NK-92 treated with Interleukin-12 subunit alpha and Interleukin-12 subunit beta, amount 100 ng/mL, for 24 hours (cell line): Measurements from ENCODE around the gene FES.
A peak's percentile ranks its signal among the peaks of the same experiment; 100 is the strongest.

Source experiments
- DNase-seq: peaks from one replicate; lab custom pipeline; 2025; lab: John Stamatoyannopoulos, UW

FES gene

DNA sequence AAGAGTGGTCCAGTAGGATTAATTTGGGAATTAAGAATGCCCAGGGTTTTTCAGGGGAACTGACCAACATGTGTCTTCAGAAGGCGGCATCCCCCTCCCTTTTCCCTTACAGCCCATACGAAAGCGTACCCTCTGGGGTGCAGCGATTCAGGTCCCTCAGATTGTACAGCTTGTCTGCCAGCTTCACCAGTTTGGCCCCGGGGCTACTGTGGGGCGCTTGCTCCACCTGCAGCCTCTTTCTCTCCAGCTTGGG is 47.2 kb downstream of the FES start:
- DNase-seq: no peak

DNA sequence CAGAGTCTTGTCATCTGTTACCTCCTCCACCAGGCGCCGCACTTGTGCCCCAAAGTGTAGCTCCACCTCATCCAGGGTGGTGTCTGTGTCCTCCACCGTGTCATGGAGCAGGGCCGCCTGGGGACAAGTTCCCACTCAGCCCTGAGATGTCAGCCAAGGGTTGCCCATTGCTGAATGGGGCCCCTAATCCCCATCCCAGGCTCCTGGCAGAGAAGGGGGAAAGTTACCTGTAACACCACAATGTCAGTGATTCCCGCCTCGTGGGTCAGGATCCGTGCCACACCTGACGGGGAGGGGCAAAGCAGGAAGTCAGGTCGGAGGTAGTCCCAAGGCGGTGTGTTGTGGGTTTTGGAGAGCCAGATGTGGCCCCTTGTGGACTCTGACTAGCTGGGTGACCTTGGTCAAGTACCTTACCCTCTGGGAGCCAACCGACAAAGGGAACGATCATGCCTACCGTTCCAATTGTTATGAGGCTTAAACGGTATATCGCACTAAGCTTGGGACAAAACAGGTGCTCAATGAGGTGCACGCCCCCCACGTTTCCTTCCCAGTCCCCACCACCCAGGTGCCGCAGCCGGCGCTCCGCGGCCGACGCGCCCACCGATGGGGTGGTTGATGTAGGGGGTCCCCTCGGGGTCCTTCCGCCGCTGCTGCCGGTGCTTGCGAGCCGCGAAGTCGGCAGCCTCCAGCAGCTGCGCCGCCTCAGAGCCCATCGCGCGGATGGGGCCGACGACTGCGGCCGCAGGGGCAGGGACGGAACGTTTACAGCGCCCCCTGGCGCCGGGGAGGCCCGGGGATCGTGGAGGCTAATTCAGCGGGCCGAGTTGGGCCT is 47.7 kb downstream of the FES start, which contains the start of gene HDDC3:
Gene HDDC3 (minus strand): TSS at position 722 of the 832 bp plus-strand sequence. CDS start 9 bp downstream, at position 713.
- DNase-seq: peak; percentile 88

DNA sequence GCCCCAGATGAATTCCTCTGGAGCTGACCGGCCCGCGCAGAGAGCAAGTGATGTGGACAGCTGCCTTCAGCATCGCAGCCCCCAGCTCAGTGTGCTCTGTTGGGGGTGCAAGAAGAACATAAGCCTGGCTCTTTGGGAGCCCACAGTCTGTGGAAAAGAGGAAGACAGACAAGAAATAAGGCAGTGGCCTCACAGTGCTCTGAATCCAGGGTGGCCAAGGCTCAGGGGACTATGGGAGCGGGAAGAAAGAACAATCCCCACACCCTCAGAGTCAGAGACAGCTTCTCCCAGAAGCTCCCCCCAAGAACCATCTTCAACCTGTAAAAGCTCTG is 48.3 kb downstream of the FES start:
- no peak for DNase-seq

DNA sequence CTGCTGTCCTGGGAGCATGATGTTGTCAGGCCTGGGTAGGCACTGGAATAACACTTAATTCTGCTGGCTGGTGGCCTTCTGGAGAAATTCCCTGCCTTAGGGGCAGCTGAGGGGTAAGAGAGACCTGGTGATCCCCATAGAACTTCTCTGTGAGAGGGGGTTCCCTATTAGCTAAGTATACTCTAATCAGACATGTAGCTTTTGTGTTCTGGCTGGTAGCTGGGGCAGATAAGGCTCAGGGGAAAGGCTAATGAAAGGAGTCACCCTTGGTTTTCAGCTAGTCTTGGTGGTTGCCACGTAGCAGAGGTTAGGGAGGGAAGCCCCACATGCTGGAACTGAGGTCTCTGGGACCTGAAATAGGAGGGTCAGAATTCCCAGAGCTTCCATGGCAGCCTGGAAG is 49.0 kb downstream of the FES start:
- DNase-seq: no peak

DNA sequence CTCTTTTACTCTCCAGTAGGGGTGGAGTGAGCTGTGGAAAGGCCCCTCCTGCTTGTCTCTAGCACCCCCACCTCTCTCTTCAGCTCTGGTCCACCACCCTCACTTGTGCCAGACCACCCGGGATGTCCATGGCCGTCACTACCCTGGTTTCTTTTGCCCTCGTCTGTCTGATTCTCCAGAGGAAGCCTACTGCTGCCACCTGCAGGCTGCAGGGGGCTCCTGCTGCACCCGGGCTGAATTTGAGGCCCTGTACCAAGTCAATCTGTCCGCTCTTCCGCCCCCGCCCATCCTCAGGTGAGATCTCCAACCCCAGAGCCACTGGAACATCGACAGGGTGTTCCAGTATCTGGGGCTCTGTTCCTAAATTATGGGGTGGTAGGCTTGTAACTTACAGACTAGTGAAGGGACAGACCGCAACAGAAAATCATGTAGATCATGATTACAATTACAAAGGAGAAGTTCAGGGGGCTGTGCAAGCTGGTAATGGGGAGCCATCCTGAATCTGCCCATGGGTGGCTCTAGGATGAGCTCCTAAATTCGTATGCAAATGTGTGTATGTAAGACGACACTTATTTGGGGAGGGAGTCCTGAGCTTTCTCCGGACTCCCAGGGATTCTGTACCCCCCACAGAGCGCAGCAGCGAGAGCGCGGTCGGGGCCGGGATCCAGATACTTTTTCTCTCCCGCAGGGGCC is 50.1 kb downstream of the FES start:
- DNase-seq: peak; percentile 81

DNA sequence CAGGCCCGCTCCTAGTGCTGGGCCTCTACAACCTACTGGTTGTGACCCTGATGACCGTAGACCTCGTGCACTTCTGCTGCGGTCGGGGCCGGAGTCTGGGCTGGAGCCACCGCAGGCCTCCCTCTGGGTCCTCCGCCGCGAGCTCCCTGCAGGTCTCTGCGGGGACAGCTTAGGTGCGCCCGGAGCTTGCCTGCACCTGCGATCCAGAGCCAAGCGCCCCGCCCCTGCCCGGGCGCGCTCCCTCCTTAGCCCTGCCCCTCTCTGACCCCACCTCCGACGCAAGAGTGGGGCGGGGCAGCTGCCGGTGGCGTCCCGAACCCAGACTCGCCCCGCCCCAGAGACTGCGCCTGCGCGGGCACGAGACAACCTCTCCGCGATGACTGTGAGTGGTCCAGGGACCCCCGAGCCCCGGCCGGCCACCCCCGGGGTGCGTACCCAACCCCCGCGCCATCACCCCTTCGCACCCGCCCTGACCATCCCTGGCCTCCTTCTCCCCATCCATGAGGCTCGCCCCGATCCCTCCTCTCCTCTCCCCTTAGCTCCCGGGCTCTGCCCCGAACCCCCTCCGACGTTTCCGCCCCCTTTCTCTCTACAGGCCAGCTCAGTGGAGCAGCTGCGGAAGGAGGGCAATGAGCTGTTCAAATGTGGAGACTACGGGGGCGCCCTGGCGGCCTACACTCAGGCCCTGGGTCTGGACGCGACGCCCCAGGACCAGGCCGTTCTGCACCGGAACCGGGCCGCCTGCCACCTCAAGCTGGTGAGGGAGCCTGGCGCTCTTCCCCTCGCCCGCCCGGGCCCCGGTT is 50.8 kb downstream of the FES start, which contains the start of gene UNC45A:
Gene UNC45A (plus strand): TSS at position 337 of the 803 bp plus-strand sequence. CDS start 40 bp downstream, at position 377.
- peak; percentile 95 for DNase-seq

DNA sequence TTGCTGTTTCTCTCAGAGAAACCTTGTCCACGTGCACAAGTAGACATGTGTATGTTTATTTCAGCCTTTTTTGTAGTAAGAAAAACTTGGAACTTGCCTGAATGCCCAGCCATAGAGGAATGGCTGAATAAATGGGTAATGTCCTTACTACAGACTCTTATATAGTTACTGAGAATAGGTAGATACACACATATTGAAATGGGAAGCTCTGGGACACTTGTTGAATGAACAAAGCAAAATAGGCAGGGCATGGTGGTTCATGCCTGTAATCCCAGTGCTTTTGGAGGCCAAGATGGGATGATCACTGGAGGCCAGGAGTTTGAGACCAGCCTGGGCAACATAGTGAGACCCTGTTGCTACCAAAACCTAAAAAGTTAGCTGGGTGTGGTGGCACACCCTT is 52.5 kb downstream of the FES start:
- no peak for DNase-seq

DNA sequence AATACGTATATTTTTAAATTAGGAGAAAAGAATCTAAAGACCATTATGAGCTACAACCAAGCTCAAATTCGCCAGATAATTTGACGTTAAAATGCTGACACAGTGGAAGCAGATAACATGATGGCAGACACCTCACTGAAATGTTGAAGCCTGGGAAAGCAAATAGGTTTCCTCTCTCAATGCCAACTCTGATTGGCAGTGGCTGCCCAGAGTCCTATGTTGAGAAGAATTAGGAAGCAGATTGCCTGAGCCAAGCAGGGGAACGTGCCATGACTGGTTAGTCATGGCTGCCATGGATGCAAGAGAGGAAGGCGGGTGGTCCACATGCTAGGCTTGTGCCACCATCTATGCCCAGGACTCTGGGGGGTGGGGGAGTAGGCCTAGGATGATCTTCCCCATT is 54.0 kb downstream of the FES start:
- DNase-seq: no peak

DNA sequence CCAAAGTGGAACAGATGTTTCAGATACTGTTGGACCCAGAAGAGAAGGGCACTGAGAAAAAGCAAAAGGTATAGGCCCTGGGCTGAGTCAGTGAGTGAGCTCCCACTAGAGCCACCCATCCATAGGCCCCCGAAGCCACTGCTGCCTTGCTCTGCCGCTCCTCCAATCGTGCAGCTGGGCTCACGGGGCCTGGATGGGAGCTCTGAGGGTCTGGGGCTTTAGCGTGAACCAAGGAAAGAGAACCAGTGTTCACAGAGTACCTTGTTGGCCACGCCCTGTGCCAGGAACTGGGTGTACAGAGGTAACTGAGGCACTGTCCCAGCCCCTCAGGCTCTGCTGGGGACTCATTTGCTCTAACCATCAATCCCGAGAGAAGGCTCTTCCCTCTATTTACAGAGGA is 55.5 kb downstream of the FES start:
- DNase-seq: no peak

DNA sequence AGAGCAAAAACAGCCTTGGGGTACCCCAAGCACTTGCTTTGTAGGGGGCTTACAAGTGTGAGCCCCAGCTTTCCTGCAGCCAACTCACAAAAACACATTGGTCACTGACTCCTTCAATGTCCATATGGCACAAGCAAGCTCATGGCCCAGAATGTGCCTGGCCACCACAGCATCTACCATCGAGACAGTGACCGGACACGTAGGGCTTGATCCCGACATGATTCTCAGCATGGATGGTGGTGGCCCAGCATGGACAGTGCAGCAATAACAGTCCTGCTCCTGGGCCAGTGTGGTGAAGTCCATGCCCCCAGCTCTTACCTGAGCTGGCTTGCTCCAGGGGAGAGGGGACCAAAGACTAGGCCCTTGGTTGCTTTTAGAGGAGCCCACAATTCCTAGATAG is 56.7 kb downstream of the FES start:
- DNase-seq: no peak

DNA sequence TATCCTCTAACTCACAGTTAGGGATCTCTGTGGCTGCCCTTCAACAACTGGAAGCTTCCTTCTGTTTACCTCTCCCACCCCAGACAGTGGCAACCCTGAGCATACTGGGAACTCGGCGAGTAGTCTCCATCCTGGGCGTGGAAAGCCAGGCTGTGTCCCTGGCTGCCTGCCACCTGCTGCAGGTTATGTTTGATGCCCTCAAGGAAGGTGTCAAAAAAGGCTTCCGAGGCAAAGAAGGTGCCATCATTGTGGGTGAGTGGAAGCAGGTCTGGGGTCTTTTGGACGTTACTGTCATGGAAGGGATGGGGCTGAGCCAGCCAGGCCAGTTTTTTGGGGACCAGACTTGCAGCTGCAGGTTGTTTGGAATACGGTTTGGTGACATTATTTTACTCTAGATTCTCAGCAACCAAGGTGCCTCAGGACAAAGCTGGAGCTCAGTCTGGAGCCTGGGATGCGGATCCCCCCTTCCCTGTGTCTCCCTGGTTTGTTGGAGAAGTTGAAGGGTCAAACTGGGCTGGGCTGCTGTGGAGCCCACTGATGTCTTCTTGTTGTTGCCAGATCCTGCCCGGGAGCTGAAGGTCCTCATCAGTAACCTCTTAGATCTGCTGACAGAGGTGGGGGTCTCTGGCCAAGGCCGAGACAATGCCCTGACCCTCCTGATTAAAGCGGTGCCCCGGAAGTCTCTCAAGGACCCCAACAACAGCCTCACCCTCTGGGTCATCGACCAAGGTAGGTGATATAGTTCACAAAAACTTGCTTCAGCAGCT is 58.2 kb downstream of the FES start:
- no peak for DNase-seq

DNA sequence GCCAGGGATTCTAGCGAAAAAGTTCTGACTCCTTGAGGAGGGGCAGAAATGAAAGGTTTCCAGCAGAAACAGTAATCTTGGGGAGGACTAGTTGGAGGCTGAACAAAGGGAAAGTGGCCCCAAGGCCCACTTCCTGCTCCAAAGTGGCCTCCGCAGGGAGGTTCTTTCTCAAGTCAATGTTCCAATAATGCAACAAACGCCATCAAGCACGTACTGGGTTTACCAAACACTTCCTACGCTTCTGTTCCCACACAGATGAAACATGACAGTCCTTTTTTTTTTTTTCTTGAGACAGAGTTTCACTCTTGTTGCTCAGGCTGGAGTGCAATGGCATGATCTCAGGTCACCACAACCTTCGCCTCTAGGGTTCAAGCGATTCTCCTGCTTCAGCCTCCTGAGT is 60.8 kb downstream of the FES start:
- DNase-seq: no peak
